ENCODE results near the gene RANBP9. TPM values are rescaled to one million over a fixed set of nuclear protein-coding genes. Genes with fewer than 3 reads are reported as not detected.

Gene RANBP9
- total and polyA plus RNA-seq, 9 of the 15 experiments (the other 6 are each of a cell fraction or from before 2014, with no cell fraction given): 27.5 to 130 (median 61.5) TPM

DNA sequence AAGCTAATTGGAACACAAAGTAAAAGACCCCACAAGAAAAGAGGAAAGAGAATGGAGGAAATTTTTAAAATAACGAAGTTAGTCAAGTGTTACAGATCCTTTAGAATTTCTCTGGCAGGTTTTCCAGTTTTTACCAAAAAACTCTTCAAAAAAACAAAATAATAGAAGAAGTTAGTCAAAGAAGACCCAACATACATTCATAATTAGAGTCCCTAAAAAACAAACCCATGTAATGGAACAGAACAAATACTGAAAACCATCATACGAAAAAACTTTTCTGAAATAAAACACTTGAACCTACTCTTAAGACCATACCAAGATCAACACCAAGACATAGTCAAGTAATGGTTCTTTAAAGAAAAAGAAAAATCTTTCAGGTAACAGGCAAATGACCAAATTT lies 31.6 kb downstream of the RANBP9 start:
- H4K20me1 ChIP-seq (replicated peaks; ENCODE audit: control insufficient read depth, insufficient read depth, low read length): no peaks in the 10 kb centered on the region
- H3K4me3 ChIP-seq: peak overlapping the region; percentile 7; the same call in 1 of the 2 replicates
- no peak overlapping the region for H3K4me2 ChIP-seq (ENCODE audit: insufficient read depth, low read length)
- POLR2A ChIA-PET: interaction anchor here (0.8 to 1.6 kb wide), 6 partner anchors 9 to 65 kb away, joined by 3 to 4 read pairs (median 4); partner anchors contain the start of gene NOL7
- H2AFZ ChIP-seq (ENCODE audit: low read depth, low read length): no peak overlapping the region
- intact Hi-C loops (cut with micrococcal nuclease): loop anchor here (2.0 to 5.0 kb wide), 2 partner anchors 31 to 63 kb away; partner anchors contain the start of genes NOL7 and RANBP9
- H3K79me2 ChIP-seq (ENCODE audit: control insufficient read depth, insufficient read depth, low read length): peaks cover 100% of the 10 kb centered on the region
- no peak for ATAC-seq
- peaks cover 33% of the 10 kb centered on the region for H3K36me3 ChIP-seq (ENCODE audit: control insufficient read depth, insufficient read depth, low read length)
- CTCF ChIA-PET (ENCODE audit: low intra/inter-chr PET ratio): no interaction called here
- H3K27ac ChIP-seq (ENCODE audit: extremely low read depth, low read depth, low read length): peak overlapping the region; percentile 81; the same call in 2 of the 3 replicates
- 46% methylated on average over 2 of the region's 2 CpGs for WGBS (ENCODE audit: insufficient coverage, low coverage, missing lambda C conversion rate)
- H3K9ac ChIP-seq (ENCODE audit: insufficient read depth in 1 of 2, low read depth in 2 of 2, low read length in 2 of 2): peak overlapping the region in 1 of 2 experiments; percentile 81; a peak in 2 of 4 replicates
- peaks cover 8 to 28% of the 10 kb centered on the region in 2 experiments for H3K4me1 ChIP-seq (replicated peaks in 1 of 2; ENCODE audit: control insufficient read depth in 2 of 2, insufficient read depth in 2 of 2, low read length in 2 of 2)
- H3K9me1 ChIP-seq (ENCODE audit: control insufficient read depth, insufficient read depth, low read length): no peaks in the 10 kb centered on the region
- BruUV-seq (replicated peaks): no TSS peak
- H3K27me3 ChIP-seq (ENCODE audit: control insufficient read depth in 2 of 2, insufficient read depth in 2 of 2, low read length in 2 of 2): no peaks in the 10 kb centered on the region
- H3K9me3 ChIP-seq (replicated peaks; ENCODE audit: control insufficient read depth, insufficient read depth, low read depth, low read length): peaks cover 4% of the 10 kb centered on the region; the same call in 1 of the 2 replicates
- FAIRE-seq: no peak
- in situ Hi-C loops (cut with MboI): no loop called here
- DNase-seq (ENCODE audit: extremely low read depth in 1 of 4, low spot score in 3 of 4): no peak
- TF ChIP-seq FOXM1 (IDR thresholded peaks at IDR 0.05; ENCODE audit: low read depth): no peak
- TF ChIP-seq FOXM1 (CRISPR knock-in tag; IDR thresholded peaks at IDR 0.05; ENCODE audit: low read depth): no peak
- TF ChIP-seq CEBPG (CRISPR knock-in tag; IDR thresholded peaks at IDR 0.05): no peak
- no peak for TF ChIP-seq CEBPG (tag; conservative IDR thresholded peaks at IDR 0.05 in 1 of 2, IDR thresholded peaks at IDR 0.05 in 1 of 2)
- TF ChIP-seq TCFL5 (CRISPR knock-in tag; conservative IDR thresholded peaks at IDR 0.05): no peak
- TF ChIP-seq, protein P1, sequence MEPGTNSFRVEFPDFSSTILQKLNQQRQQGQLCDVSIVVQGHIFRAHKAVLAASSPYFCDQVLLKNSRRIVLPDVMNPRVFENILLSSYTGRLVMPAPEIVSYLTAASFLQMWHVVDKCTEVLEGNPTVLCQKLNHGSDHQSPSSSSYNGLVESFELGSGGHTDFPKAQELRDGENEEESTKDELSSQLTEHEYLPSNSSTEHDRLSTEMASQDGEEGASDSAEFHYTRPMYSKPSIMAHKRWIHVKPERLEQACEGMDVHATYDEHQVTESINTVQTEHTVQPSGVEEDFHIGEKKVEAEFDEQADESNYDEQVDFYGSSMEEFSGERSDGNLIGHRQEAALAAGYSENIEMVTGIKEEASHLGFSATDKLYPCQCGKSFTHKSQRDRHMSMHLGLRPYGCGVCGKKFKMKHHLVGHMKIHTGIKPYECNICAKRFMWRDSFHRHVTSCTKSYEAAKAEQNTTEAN (CRISPR knock-in tag; IDR thresholded peaks at IDR 0.05): no peak
- peak; percentile 20; the same call in 1 of the 2 replicates for TF ChIP-seq ZNF384 (IDR thresholded peaks at IDR 0.05; ENCODE audit: low read depth, low read length)
- TF ChIP-seq SAFB (IDR thresholded peaks at IDR 0.05; ENCODE audit: borderline replicate concordance, low read depth, low read length): 0 out of 2 replicates have a peak, but pooled peaks have one; percentile 18
- no peak for TF ChIP-seq POLR3A (IDR thresholded peaks at IDR 0.05; ENCODE audit: borderline replicate concordance, extremely low read depth, insufficient read depth, insufficient read length)
- TF ChIP-seq, protein P2, sequence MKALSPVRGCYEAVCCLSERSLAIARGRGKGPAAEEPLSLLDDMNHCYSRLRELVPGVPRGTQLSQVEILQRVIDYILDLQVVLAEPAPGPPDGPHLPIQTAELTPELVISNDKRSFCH (CRISPR knock-in tag; IDR thresholded peaks at IDR 0.05): no peak
- TF ChIP-seq, protein P2 (tag; IDR thresholded peaks at IDR 0.05): no peak
- TF ChIP-seq ZEB2 (IDR thresholded peaks at IDR 0.05): no peak
- TF ChIP-seq MCM3 (IDR thresholded peaks at IDR 0.05): no peak
- TF ChIP-seq BCOR (IDR thresholded peaks at IDR 0.05): no peak
- TF ChIP-seq THRAP3 (IDR thresholded peaks at IDR 0.05; ENCODE audit: borderline replicate concordance): 0 out of 2 replicates have a peak, but pooled peaks have one; percentile 20
- TF ChIP-seq ZKSCAN3 (CRISPR knock-in tag; IDR thresholded peaks at IDR 0.05): no peak
- TF ChIP-seq, protein P3, sequence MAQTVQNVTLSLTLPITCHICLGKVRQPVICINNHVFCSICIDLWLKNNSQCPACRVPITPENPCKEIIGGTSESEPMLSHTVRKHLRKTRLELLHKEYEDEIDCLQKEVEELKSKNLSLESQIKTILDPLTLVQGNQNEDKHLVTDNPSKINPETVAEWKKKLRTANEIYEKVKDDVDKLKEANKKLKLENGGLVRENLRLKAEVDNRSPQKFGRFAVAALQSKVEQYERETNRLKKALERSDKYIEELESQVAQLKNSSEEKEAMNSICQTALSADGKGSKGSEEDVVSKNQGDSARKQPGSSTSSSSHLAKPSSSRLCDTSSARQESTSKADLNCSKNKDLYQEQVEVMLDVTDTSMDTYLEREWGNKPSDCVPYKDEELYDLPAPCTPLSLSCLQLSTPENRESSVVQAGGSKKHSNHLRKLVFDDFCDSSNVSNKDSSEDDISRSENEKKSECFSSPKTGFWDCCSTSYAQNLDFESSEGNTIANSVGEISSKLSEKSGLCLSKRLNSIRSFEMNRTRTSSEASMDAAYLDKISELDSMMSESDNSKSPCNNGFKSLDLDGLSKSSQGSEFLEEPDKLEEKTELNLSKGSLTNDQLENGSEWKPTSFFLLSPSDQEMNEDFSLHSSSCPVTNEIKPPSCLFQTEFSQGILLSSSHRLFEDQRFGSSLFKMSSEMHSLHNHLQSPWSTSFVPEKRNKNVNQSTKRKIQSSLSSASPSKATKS (CRISPR knock-in tag; IDR thresholded peaks at IDR 0.05): no peak
- no peak for TF ChIP-seq SMAD3 (CRISPR knock-in tag; conservative IDR thresholded peaks at IDR 0.05)
- no peak for TF ChIP-seq ZNF717 (CRISPR knock-in tag; IDR thresholded peaks at IDR 0.05)
- TF ChIP-seq ZNF584 (CRISPR knock-in tag; IDR thresholded peaks at IDR 0.05; ENCODE audit: low read depth): no peak
- no peak for TF ChIP-seq EP400 (IDR thresholded peaks at IDR 0.05)

Measured in K562 (cell line).